Measurements from ENCODE around the gene CACNB3. TPM values are rescaled to one million over a fixed set of nuclear protein-coding genes. Genes with fewer than 3 reads are reported as not detected.
A peak's percentile ranks its signal among the peaks of the same experiment; 100 is the strongest.

Gene CACNB3
- total and polyA plus RNA-seq, 2 of the 8 experiments (the other 6 are each of a cell fraction or from before 2014, with no cell fraction given), result 12.5 to 16.0 TPM

GRCh38 chr12:48788524-48788853, 29.8 kb upstream of the CACNB3 start:
- H3K23me2 ChIP-seq (ENCODE audit: low read depth, low read length), result peaks cover 13% of the 10 kb centered on the region; the same call in 1 of the 2 replicates
- H2BK5ac ChIP-seq (ENCODE audit: low read depth, low read length), result no peak overlapping the region
- no peak overlapping the region for H3K23ac ChIP-seq (ENCODE audit: insufficient read length)
- H3K27me3 ChIP-seq (replicated peaks in 1 of 4; ENCODE audit: control insufficient read depth in 3 of 4, extremely low read depth in 1 of 4, insufficient read depth in 3 of 4, low read length in 3 of 4), result peaks cover 0 to 2% (median 0%) of the 10 kb centered on the region in 4 experiments; a peak in 1 of 7 replicates
- DNase-seq (ENCODE audit: low read depth in 1 of 2, low spot score in 2 of 2) (peak in 1 of 2 experiments; percentile 72), FAIRE-seq (no peak)
- H4K91ac ChIP-seq (replicated peaks; ENCODE audit: insufficient read length, low read length), result peak overlapping the region; percentile 91
- peaks cover 0 to 2% of the 10 kb centered on the region in 2 experiments for H4K20me1 ChIP-seq (replicated peaks in 1 of 2; ENCODE audit: control insufficient read depth in 1 of 2, insufficient read depth in 2 of 2, low read length in 2 of 2)
- peak overlapping the region; percentile 30 for H3K56ac ChIP-seq (replicated peaks; ENCODE audit: insufficient read length, low read depth, low read length)
- H3K79me1 ChIP-seq (ENCODE audit: low read depth, low read length), result peaks cover 4% of the 10 kb centered on the region
- peak overlapping the region in 3 of 4 experiments; percentile 4 to 69 (median 51); a peak in 4 of 7 replicates for H3K9ac ChIP-seq (replicated peaks in 1 of 4; ENCODE audit: extremely low read depth in 1 of 4, low read depth in 3 of 4, low read length in 3 of 4)
- H3K27ac ChIP-seq (ENCODE audit: low read depth, low read length), result no peak overlapping the region
- H4K8ac ChIP-seq (ENCODE audit: extremely low read depth, insufficient read depth, low read length), result peak overlapping the region; percentile 63; the same call in 1 of the 2 replicates
- no peak overlapping the region for H2BK20ac ChIP-seq (ENCODE audit: low read length)
- H3K4ac ChIP-seq (replicated peaks; ENCODE audit: insufficient read length, low read depth, low read length), result peak overlapping the region; percentile 53
- POLR2A ChIA-PET (ENCODE audit: partially characterized antibody), result interaction anchor here (0.6 to 2.7 kb wide), 13 partner anchors 8 to 137 kb away, joined by 3 to 17 read pairs (median 4); partner anchors contain the start of genes FKBP11 and KANSL2
- WGBS, 2 experiments (ENCODE audit: extremely low coverage in 1 of 2, insufficient coverage in 1 of 2, insufficient read length in 1 of 2, insufficient replicate concordance in 2 of 2, low coverage in 1 of 2, low lambda C conversion rate in 2 of 2, missing lambda C conversion rate in 1 of 2), result 6% methylated on average over 7 of the region's 25 CpGs; no CpG with 5 or more reads in 1 of the 2 experiments
- H3K4me1 ChIP-seq (replicated peaks in 1 of 4; ENCODE audit: control insufficient read depth in 3 of 4, insufficient read depth in 4 of 4, low read length in 3 of 4), result peaks cover 6 to 13% (median 8%) of the 10 kb centered on the region in 4 experiments
- H4K5ac ChIP-seq (ENCODE audit: insufficient read length, low read depth, low read length), result peak overlapping the region; percentile 62
- H2AK5ac ChIP-seq (ENCODE audit: low read depth, low read length), result no peak overlapping the region
- peak overlapping the region; percentile 88 to 89 for H3K4me2 ChIP-seq (ENCODE audit: insufficient read depth in 1 of 2, low read depth in 2 of 2, low read length in 2 of 2)
- peak overlapping the region; percentile 72 to 95 (median 78) for H3K4me3 ChIP-seq (ENCODE audit: extremely low read depth in 1 of 4, insufficient read depth in 2 of 4, low read depth in 3 of 4, low read length in 4 of 4)
- peaks cover 0 to 21% of the 10 kb centered on the region in 2 experiments; a peak in 2 of 4 replicates for H3K79me2 ChIP-seq (ENCODE audit: control insufficient read depth in 1 of 2, insufficient read depth in 2 of 2, low read length in 2 of 2)
- H2BK120ac ChIP-seq (replicated peaks; ENCODE audit: low read depth, low read length), result peak overlapping the region; percentile 83
- no peak overlapping the region for H2BK12ac ChIP-seq (ENCODE audit: low read depth, low read length)
- H3K14ac ChIP-seq (ENCODE audit: insufficient read length), result no peak overlapping the region
- CTCF ChIA-PET (ENCODE audit: partially characterized antibody), result interaction anchor here (0.9 to 11.1 kb wide), 7 partner anchors 8 to 62 kb away, joined by 3 to 205 read pairs (median 5); a partner anchor contains a TSS
- H3K9me3 ChIP-seq (ENCODE audit: insufficient read depth in 2 of 2, low read depth in 1 of 2, low read length in 1 of 2), result no peaks in the 10 kb centered on the region
- H3K36me3 ChIP-seq (ENCODE audit: control insufficient read depth in 2 of 4, insufficient read depth in 4 of 4, low read length in 3 of 4), result no peaks in the 10 kb centered on the region
- H2BK15ac ChIP-seq (ENCODE audit: low read length), result no peak overlapping the region
- H2AFZ ChIP-seq (ENCODE audit: low read length), result no peak overlapping the region
- H3K18ac ChIP-seq (ENCODE audit: extremely low read depth, low read length), result peak overlapping the region; percentile 71; the same call in 1 of the 2 replicates
- TF ChIP-seq CTBP2 (IDR thresholded peaks at IDR 0.05; ENCODE audit: borderline replicate concordance, insufficient read depth, insufficient read length, low read length), result peak; percentile 59

All from H1 (cell line).